HG03439 (cell line): ENCODE data around the gene DSPP.
"Not testable (repeated sequence)": the region's sequence is repeated elsewhere in the genome, so short reads cannot be mapped to it uniquely, and the experiment has no call there.

Experiments
- ATAC-seq: cut with Tn5 transposase; IDR thresholded peaks from one replicate; pipeline ENCODE4 v1.9.1; 2021; ENCODE audit warnings: mild to moderate bottlenecking, moderate library complexity; ENCODE audit not compliant: unreplicated experiment

The DSPP gene

GRCh38 chr4:87608229-87608628, at the start of gene DSPP:
DSPP (plus strand) TSS chr4:87608529; CDS start chr4:87610909, 2,380 bp downstream.
- ATAC-seq: no peak

GRCh38 chr4:87559090-87559837, 49.1 kb upstream of the DSPP start:
- ATAC-seq: peak; percentile 98

GRCh38 chr4:87560802-87561201, 47.5 kb upstream of the DSPP start:
- ATAC-seq: no peak

GRCh38 chr4:87565746-87566145, 42.6 kb upstream of the DSPP start:
- no peak for ATAC-seq

GRCh38 chr4:87566276-87566675, 42.1 kb upstream of the DSPP start:
- no peak for ATAC-seq

- no peak for ATAC-seq
These were observed 41.1 kb upstream of the DSPP start for GRCh38 chr4:87567191-87567590.

- no peak for ATAC-seq
These were observed 38.0 kb upstream of the DSPP start for GRCh38 chr4:87570290-87570805.

- not testable (repeated sequence) for ATAC-seq
These were observed 34.0 kb upstream of the DSPP start for GRCh38 chr4:87574376-87574775.

GRCh38 chr4:87574996-87575395, 33.3 kb upstream of the DSPP start:
- no peak for ATAC-seq

GRCh38 chr4:87575408-87575807, 32.9 kb upstream of the DSPP start:
- no peak for ATAC-seq

GRCh38 chr4:87575983-87576382, 32.3 kb upstream of the DSPP start:
- ATAC-seq: no peak

- no peak for ATAC-seq
These were observed 28.9 kb upstream of the DSPP start for GRCh38 chr4:87579478-87579877.

GRCh38 chr4:87580057-87580456, 28.3 kb upstream of the DSPP start:
- ATAC-seq: no peak

GRCh38 chr4:87584222-87584908, 24.0 kb upstream of the DSPP start:
- no peak for ATAC-seq

GRCh38 chr4:87589531-87589930, 18.8 kb upstream of the DSPP start:
- ATAC-seq: no peak

- no peak for ATAC-seq
These were observed 16.2 kb upstream of the DSPP start for GRCh38 chr4:87592124-87592523.

- no peak for ATAC-seq
These were observed 7.0 kb upstream of the DSPP start for GRCh38 chr4:87601361-87601760.

GRCh38 chr4:87614292-87614890, 6.1 kb downstream of the DSPP start:
- no peak for ATAC-seq

GRCh38 chr4:87616268-87616667, 7.9 kb downstream of the DSPP start:
- no peak for ATAC-seq

GRCh38 chr4:87620086-87620485, 11.8 kb downstream of the DSPP start:
- no peak for ATAC-seq

- no peak for ATAC-seq
These were observed 12.2 kb downstream of the DSPP start for GRCh38 chr4:87620491-87620890.

GRCh38 chr4:87622303-87622702, 14.0 kb downstream of the DSPP start:
- no peak for ATAC-seq
